Fibroblast of skin of left biceps (primary cell): Measurements from ENCODE around the gene REST.
"Not testable (repeated sequence)": the region's sequence is repeated elsewhere in the genome, so short reads cannot be mapped to it uniquely, and the experiment has no call there.

ENCODE experiments used
- DNase-seq, 2 experiments: peaks; one replicate each; pipeline ENCODE4 v3.0.0-alpha.2; 2013; ENCODE audit warnings: low read depth in 2 of 2

Gene REST, protein sequence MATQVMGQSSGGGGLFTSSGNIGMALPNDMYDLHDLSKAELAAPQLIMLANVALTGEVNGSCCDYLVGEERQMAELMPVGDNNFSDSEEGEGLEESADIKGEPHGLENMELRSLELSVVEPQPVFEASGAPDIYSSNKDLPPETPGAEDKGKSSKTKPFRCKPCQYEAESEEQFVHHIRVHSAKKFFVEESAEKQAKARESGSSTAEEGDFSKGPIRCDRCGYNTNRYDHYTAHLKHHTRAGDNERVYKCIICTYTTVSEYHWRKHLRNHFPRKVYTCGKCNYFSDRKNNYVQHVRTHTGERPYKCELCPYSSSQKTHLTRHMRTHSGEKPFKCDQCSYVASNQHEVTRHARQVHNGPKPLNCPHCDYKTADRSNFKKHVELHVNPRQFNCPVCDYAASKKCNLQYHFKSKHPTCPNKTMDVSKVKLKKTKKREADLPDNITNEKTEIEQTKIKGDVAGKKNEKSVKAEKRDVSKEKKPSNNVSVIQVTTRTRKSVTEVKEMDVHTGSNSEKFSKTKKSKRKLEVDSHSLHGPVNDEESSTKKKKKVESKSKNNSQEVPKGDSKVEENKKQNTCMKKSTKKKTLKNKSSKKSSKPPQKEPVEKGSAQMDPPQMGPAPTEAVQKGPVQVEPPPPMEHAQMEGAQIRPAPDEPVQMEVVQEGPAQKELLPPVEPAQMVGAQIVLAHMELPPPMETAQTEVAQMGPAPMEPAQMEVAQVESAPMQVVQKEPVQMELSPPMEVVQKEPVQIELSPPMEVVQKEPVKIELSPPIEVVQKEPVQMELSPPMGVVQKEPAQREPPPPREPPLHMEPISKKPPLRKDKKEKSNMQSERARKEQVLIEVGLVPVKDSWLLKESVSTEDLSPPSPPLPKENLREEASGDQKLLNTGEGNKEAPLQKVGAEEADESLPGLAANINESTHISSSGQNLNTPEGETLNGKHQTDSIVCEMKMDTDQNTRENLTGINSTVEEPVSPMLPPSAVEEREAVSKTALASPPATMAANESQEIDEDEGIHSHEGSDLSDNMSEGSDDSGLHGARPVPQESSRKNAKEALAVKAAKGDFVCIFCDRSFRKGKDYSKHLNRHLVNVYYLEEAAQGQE

DNA sequence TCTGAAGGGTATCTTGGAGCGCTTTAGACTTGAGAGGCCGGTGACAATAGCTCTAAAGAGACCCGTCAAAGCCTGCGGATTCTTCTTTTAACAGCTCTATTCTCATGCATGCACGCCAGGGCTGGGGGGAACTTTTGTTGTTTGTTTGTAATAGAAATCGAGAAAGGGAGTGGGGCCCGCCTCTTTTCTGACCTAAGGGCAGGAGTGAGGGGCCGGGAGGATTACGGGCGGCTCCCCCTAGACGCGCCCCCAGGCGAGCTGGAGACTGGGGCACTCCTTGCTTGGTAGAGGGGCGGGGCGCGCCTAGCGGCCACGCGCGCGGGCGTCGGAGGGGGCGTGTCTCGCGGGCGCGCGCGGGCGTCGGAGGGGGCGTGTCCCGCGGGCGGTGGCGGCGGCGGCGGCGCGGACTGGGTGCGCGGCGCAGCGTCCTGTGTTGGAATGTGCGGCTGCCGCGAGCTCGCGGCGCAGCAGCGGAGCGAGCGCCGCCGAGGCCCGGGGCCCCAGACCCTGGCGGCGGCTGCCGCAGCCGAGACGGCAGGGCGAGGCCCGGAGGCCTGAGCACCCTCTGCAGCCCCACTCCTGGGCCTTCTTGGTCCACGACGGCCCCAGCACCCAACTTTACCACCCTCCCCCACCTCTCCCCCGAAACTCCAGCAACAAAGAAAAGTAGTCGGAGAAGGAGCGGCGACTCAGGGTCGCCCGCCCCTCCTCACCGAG, at the start of gene REST:
Gene REST (plus strand): TSS at position 412 of the 717 bp plus-strand sequence. CDS start 2,739 bp downstream, outside the sequence.
- DNase-seq: peak in 1 of 2 experiments; percentile 36

GRCh38 chr4:56859841-56860240, 47.9 kb upstream of the REST start:
- no peak for DNase-seq

DNA sequence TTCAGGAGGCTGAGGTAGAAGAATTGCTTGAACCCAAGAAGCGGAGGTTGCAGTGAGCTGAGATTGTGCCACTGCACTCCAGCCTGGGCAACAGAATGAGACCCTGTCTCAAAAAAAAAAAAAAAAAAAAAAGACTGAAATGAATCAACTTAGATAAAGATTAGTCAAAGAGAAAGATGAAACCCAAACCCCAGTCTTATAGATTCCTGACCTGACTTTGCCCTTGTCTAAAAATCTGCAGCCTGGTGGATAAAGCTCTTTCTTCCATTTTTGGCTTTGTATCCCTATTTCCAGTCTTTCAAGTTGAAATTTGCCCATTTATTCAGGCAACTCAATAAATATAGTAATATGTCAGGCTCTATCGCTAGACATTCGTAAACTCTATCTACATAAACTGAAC, 46.9 kb upstream of the REST start:
- no peak for DNase-seq

- no peak for DNase-seq
Observed at GRCh38 chr4:56861360-56861759, 46.3 kb upstream of the REST start.

DNA sequence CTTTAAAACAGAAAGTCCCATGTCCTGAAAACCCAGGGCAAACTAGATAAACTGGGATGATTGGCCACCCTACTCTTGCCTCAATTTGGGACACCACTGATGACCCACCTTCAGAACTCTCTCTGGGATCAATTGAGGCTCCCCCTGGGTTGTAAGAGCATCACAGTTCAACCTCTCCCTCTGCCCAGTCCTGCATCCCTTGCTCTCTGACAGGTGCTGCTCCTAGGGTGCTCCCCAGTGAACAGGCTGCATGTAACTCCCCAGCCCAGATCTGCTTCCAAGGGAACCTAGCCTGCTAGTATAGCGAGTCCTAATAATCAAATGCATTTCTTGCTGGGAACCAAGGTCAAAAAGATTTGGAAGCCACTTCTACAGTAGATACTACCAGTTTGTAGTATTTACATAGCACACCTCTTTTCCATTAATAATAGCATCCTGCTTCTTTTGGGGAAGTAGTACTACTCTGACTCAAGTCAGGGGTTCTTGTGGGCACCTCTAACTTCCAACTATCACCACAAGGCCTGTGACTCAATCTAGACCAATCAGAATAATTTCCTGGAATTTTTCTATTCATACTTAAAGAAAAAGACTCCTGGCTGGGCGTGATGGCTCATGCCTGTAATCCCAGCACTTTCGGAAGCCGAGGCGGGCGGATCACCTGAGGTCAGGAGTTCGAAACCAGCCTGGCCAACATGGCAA, 44.1 kb upstream of the REST start:
- no peak for DNase-seq

- DNase-seq: peak; percentile 85 to 87
Observed at GRCh38 chr4:56870946-56871345, 36.8 kb upstream of the REST start.

DNA sequence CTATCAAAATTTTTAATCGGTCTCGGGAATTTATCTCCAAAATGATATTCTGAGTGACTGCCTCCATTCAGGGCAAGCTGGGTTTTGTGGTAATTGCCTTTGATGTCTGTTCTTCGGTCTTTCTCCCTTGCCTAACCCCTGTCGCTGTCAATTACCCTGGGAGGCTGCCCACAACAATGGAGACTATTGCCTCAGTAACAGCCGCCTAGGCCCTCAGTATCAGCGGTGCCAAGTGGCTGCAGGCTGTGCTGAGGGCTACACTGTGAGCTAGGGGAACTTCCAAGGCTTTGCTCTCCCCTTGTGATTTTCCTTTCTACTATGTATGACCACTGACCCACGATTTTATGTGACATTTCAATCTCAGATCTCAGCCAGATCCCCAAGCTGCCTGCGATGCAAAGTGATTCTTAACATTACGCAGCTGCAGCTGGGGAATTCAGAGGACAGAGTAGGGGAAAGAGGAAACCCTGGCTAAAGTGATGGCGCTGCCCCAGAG, 36.3 kb upstream of the REST start:
- DNase-seq: no peak

DNA sequence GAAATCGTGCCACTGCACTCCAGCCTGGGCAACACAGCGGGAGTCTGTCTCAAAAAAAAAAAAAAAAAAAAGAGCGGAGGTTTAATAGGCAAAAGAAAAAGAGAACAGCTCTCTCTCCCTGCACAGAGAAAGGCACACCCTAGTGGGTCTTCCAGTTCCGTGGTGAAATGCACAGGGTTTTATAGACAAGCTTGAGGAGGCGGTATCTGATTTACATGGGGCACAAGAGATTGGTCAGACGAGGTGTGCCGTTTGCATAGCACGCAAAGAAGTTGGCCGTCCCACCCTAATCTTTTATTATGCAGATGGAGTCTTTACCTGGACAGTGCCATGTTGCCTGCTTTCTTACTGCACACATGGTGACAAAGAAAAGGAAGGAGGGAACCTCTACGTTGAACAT, 33.5 kb upstream of the REST start:
- no peak for DNase-seq

GRCh38 chr4:56874923-56875322, 32.8 kb upstream of the REST start:
- DNase-seq: no peak

DNA sequence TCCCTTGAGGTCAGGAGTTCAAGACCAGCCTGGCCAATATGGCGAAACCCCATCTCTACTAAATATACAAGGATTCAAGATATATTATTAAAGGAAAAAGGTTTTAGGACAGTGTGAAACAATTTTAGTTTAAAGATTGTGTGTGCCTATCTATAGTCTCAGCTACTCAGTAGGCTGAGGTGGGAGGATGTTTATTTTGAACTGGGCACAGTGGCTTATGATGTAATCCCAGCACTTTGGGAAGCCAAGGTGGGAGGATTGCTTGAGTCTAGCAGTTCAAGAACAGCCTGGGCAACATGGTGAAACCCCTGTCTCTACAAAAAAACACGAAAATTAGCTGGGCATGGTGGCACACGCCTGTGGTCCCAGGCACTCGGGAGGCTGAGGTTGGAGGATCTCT, 31.4 kb upstream of the REST start:
- DNase-seq: no peak

DNA sequence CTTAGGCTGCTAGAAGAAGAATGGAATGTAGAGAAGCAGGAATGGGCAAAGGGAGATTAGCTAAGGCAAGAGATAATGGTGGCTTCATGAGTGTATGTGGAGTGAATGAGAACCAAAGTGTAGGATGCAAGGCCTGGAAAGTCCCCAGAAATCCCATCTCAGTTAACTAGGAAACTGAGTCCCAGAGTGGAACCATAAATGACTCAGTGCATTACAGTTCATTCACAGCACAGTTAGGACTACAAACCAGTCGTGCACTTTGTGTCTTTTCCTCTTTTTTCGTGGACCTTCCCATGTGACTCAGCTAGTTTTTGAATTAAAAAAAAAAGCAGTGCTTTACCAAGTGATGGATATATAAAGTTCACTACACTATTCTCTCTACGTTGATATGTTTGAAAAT, 27.7 kb upstream of the REST start:
- DNase-seq: no peak

- no peak for DNase-seq
Observed at GRCh38 chr4:56880572-56880971, 27.1 kb upstream of the REST start.

GRCh38 chr4:56884511-56884910, 23.2 kb upstream of the REST start:
- not testable (repeated sequence) for DNase-seq

DNA sequence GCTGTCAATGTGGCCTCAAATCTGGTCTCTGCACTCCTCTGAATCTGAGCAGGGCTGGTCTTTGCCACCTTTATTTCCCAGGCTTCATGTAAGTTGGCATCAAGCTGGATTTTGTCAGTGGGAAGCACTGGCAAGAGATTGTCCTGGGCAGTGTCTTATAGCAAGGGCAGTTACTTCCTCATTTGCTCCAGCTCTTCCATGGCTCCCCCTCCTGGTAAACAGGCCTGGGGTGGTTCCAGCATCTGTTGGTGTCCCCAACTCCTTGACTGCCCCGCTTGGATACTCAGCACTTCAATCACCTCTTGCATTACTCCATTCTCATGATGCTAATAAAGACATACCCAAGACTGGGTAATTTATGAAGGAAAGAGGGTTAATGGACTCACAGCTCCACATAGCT, 15.0 kb upstream of the REST start:
- no peak for DNase-seq

GRCh38 chr4:56897842-56898241, 9.9 kb upstream of the REST start:
- not testable (repeated sequence) for DNase-seq

DNA sequence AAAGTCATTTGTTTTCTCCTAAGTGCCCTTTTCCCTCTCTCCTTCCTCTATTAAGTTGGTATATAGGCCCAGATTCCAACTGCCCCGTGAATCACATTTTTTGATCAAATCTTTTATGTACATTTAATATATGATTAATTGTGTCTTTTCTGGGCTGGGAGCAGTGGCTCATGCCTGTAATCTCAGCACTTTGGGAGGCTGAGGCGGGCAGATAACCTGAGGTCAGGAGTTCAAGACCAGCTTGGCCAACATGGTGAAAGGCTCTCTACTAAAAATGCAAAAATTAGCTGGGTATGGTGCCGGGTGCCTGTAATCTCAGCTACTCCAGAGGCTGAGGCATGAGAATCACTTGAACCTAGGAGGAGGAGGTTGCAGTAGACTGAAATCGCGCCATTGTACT, 7.5 kb upstream of the REST start:
- DNase-seq: not testable (repeated sequence)

DNA sequence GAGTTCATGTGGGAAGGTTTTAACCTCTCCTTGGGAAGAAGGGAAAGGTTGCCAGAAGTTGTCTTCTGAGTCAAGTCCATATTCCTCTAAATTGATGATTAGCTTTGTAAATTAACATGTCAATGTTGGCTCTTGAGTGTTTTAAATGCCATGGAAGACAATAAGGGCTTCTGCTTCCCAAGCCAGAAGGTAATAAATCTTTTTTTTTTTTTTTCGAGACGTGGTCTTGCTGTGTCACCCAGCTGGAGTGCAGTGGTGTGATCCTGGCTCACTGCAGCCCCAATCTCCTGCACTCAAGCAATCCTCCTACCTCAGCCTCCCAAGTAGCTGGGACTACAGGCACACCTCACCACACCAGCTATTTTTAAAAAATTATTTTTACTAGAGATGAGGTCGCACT, 5.0 kb upstream of the REST start:
- no peak for DNase-seq

- DNase-seq: no peak
Observed at GRCh38 chr4:56905796-56906195, 1.9 kb upstream of the REST start.

- no peak for DNase-seq
Observed at GRCh38 chr4:56906489-56907393, 959 bp upstream of the REST start.
